MCF 10A (cell line): ENCODE data around the gene ALOXE3. TPM values are rescaled to one million over a fixed set of nuclear protein-coding genes. Genes with fewer than 3 reads are reported as not detected.

Experiments used
- Bru-seq: library from RNA; stranded (reverse); fragments of 400-500 nt; gene quantifications from one replicate; lab custom pipeline; 2021; lab: Mats Ljungman, UMichigan
- BruChase-seq, 2 experiments: library from RNA; stranded (reverse); fragments of 400-500 nt; gene quantifications; one replicate each; lab custom pipeline; 2021; lab: Mats Ljungman, UMichigan
- BruUV-seq: library from RNA; stranded (reverse); fragments of 400-500 nt; replicated peaks from 2 replicates; lab custom pipeline; 2021; lab: Mats Ljungman, UMichigan
- CTCF ChIA-PET: fragments of 300-600 bp; sonication (Branson Sonifier 250); formaldehyde crosslinking; extraction: SDS; loops from one replicate; lab custom pipeline; 2021; ENCODE audit warnings: antibody characterized with exemption, inconsistent platforms; lab: Yijun Ruan, JAX
- POLR2A ChIA-PET: fragments of 300-600, 350-650 bp; sonication (Branson Sonifier 250); formaldehyde crosslinking; extraction: SDS; loops from one replicate; lab custom pipeline; 2020; ENCODE audit warnings: antibody characterized with exemption, inconsistent platforms; lab: Yijun Ruan, JAX
- DNase-seq: peaks from one replicate; pipeline ENCODE4 v3.0.0-alpha.2; 2018; ENCODE audit not compliant: unreplicated experiment
- H3K27ac Mint-ChIP-seq: one replicate; pipeline ENCODE4 v1.8.0; 2022; ENCODE audit warnings: mild to moderate bottlenecking, low read depth, mixed read lengths; ENCODE audit not compliant: unreplicated experiment
- H3K27me3 Mint-ChIP-seq: one replicate; pipeline ENCODE4 v1.8.0; 2022; ENCODE audit warnings: mixed read lengths; ENCODE audit not compliant: insufficient read depth, unreplicated experiment
- H3K36me3 Mint-ChIP-seq: one replicate; pipeline ENCODE4 v1.8.0; 2022; ENCODE audit warnings: mild to moderate bottlenecking, moderate library complexity, mixed read lengths; ENCODE audit not compliant: insufficient read depth, unreplicated experiment
- H3K4me1 Mint-ChIP-seq: one replicate; pipeline ENCODE4 v1.8.0; 2022; ENCODE audit warnings: mixed read lengths; ENCODE audit not compliant: insufficient read depth, unreplicated experiment
- H3K4me3 Mint-ChIP-seq: one replicate; pipeline ENCODE4 v1.8.0; 2022; ENCODE audit warnings: mild to moderate bottlenecking, moderate library complexity, mixed read lengths; ENCODE audit not compliant: unreplicated experiment
- H3K9me3 Mint-ChIP-seq: one replicate; pipeline ENCODE4 v1.8.0; 2022; ENCODE audit warnings: mixed read lengths; ENCODE audit not compliant: unreplicated experiment
- intact Hi-C: fragments of 100-400 bp; cut with micrococcal nuclease; formaldehyde crosslinking; loops from 2 replicates; pipeline ENCODE4 v1.14.1; 2022
- long read RNA-seq: library from polyadenylated mRNA; stranded (forward); transcript quantifications from one replicate; pipeline ENCODE4 v2.0.0, GENCODE V29; 2022
- total RNA-seq: library from RNA; stranded (reverse); gene quantifications from 2 replicates; pipeline ENCODE4 v1.2.3, GENCODE V29; 2022
- TF ChIP-seq, protein P1 (sequence below): fragments of 200-600 bp; IDR thresholded peaks from one replicate; pipeline ENCODE4 v1.8.0; 2022; ENCODE audit warnings: antibody characterized with exemption, mild to moderate bottlenecking; ENCODE audit not compliant: unreplicated experiment

ALOXE3 gene
- total RNA-seq (13.1 and 14.1 TPM in 2 replicates), Bru-seq, nascent RNA (percentile 55 among the genes with signal in this experiment), BruChase-seq, experiment 1, labeled RNA remaining after a 6-hour chase (percentile 58 among the genes with signal in this experiment), BruChase-seq, experiment 2, labeled RNA remaining after a 2-hour chase (percentile 53 among the genes with signal in this experiment)
- long read RNA-seq, transcript ALOXE3-202 (15 exons, 3,362 nt), result major isoform, 13 of 27 reads
- long read RNA-seq, partial matches to known transcripts, result 4 of 27 reads
- long read RNA-seq, other reads (novel, unspliced or antisense), result 6 of 27 reads

DNA sequence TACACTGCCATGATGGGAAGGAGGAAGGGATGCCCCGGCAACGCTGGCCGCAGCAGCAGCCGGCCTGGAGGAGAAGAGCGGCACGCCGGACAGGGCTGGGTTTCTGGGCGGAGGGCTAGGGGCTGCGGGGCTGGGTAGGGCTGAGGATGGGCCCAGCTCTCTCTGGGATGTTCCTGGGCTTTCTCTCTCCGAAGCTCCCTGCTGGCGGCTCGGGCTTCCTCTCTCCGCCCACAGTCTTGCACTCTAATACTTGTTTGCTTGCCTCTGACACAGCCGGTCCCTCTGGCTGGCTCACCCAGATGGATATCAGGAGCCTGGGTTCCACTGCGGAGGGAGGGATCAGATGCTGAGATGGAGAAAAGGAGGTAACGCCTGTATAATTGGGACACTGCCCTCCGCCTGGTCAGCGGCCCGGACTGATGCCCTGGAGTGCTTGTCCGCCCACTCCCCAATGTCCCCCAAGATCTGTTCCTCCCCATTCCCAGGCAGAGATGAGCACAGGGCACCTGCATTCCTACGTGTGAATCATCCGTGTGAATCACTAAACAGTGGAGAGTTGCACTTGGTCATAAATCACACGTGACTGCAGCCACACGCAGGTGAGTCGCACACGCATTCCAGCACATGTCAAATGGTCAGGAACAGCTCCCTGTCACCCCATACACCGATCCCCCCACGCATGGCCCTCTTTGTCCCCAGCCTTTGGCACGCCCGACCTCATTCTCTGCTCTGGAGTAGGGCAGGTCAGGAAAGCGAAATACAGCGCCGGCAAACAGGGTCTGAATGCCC is at the start of gene ALOXE3:
Gene ALOXE3 (minus strand): TSS at position 535 of the 789 bp plus-strand sequence. CDS start 524 bp downstream, at position 11.
- Mint-ChIP-seq H3K27me3 (no peaks in the 10 kb centered on the region), H3K27ac (peak within 1 kb of the TSS; percentile 98), H3K36me3 (peaks cover 28% of the 10 kb centered on the region), H3K4me3 (peak within 1 kb of the TSS; percentile 77), H3K4me1 (peaks cover 25% of the 10 kb centered on the region), H3K9me3 (no peaks in the 10 kb centered on the region)
- BruUV-seq, result TSS peak; percentile 26
- DNase-seq, result peak; percentile 87
- ChIA-PET CTCF (interaction anchor here (0.6 to 6.7 kb wide), 19 partner anchors 12 to 641 kb away, joined by 3 to 67 read pairs (median 10); partner anchors contain the start of gene ALOX12B), POLR2A (interaction anchor here (0.7 to 6.4 kb wide), 29 partner anchors 11 to 435 kb away, joined by 3 to 172 read pairs (median 6); partner anchors contain the start of genes BORCS6, CHD3, CNTROB and CTC1)
- intact Hi-C loops, result loop anchor here (1.0 to 2.0 kb wide), 3 partner anchors 24 to 45 kb away; no protein-coding TSS in a partner anchor
- TF ChIP-seq, protein P1, sequence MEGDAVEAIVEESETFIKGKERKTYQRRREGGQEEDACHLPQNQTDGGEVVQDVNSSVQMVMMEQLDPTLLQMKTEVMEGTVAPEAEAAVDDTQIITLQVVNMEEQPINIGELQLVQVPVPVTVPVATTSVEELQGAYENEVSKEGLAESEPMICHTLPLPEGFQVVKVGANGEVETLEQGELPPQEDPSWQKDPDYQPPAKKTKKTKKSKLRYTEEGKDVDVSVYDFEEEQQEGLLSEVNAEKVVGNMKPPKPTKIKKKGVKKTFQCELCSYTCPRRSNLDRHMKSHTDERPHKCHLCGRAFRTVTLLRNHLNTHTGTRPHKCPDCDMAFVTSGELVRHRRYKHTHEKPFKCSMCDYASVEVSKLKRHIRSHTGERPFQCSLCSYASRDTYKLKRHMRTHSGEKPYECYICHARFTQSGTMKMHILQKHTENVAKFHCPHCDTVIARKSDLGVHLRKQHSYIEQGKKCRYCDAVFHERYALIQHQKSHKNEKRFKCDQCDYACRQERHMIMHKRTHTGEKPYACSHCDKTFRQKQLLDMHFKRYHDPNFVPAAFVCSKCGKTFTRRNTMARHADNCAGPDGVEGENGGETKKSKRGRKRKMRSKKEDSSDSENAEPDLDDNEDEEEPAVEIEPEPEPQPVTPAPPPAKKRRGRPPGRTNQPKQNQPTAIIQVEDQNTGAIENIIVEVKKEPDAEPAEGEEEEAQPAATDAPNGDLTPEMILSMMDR, result no peak

GRCh38 chr17:8167526-8167925 is 49.2 kb upstream of the ALOXE3 start:
- POLR2A ChIA-PET, result interaction anchor here (0.6 to 2.2 kb wide), 9 partner anchors 9 to 83 kb away, joined by 3 to 15 read pairs (median 4); partner anchors contain the start of gene BORCS6
- no peaks in the 10 kb centered on the region for H3K9me3 Mint-ChIP-seq
- no TSS peak for BruUV-seq
- CTCF ChIA-PET, result interaction anchor here (0.7 to 2.4 kb wide), 3 partner anchors 9 to 17 kb away, joined by 3 to 10 read pairs (median 3); no protein-coding TSS in a partner anchor
- DNase-seq, result no peak
- intact Hi-C loops, result no loop called here
- no peaks in the 10 kb centered on the region for H3K27me3 Mint-ChIP-seq
- H3K4me1 Mint-ChIP-seq, result peaks cover 10% of the 10 kb centered on the region
- H3K27ac Mint-ChIP-seq, result no peak overlapping the region
- H3K36me3 Mint-ChIP-seq, result peaks cover 11% of the 10 kb centered on the region
- TF ChIP-seq, protein P1, result no peak
- H3K4me3 Mint-ChIP-seq, result no peak overlapping the region

- DNase-seq, result no peak
- intact Hi-C loops, result no loop called here
- no peaks in the 10 kb centered on the region for H3K27me3 Mint-ChIP-seq
- ChIA-PET CTCF (interaction anchor here (1.6 to 2.4 kb wide), 2 partner anchors 8 to 18 kb away, joined by 3 to 10 read pairs; no protein-coding TSS in a partner anchor), POLR2A (interaction anchor here (0.7 to 2.2 kb wide), 7 partner anchors 8 to 330 kb away, joined by 3 to 15 read pairs (median 5); partner anchors contain the start of gene BORCS6)
- H3K27ac Mint-ChIP-seq, result no peak overlapping the region
- peaks cover 11% of the 10 kb centered on the region for H3K4me1 Mint-ChIP-seq
- peaks cover 11% of the 10 kb centered on the region for H3K36me3 Mint-ChIP-seq
- H3K4me3 Mint-ChIP-seq, result no peak overlapping the region
- H3K9me3 Mint-ChIP-seq, result no peaks in the 10 kb centered on the region
- no TSS peak for BruUV-seq
- TF ChIP-seq, protein P1, result no peak
Measured at GRCh38 chr17:8166731-8167130, 48.4 kb upstream of the ALOXE3 start.
